Esophagus (tissue), 2 donors: ENCODE data around the gene MED17. TPM values are rescaled to one million over a fixed set of nuclear protein-coding genes. Genes with fewer than 3 reads are reported as not detected.

Source experiments
- H3K27ac ChIP-seq, 2 donors: one replicate each; pipeline ENCODE4 v1.5.1; 2013; ENCODE audit warnings: low read depth in 2 of 2, mild to moderate bottlenecking in 2 of 2, inconsistent platforms in 1 of 2, low read length in 1 of 2, moderate library complexity in 1 of 2
- H3K27me3 ChIP-seq, 2 donors: one replicate each; pipeline ENCODE4 v1.6.1; 2013; ENCODE audit warnings: low read length in 2 of 2, control low read depth in 1 of 2, mild to moderate bottlenecking in 1 of 2; ENCODE audit not compliant: insufficient read depth in 2 of 2, control insufficient read depth in 1 of 2
- H3K36me3 ChIP-seq, 2 donors: one replicate each; pipeline ENCODE4 v1.6.1; 2013; ENCODE audit warnings: low read length in 1 of 2; ENCODE audit not compliant: control insufficient read depth in 2 of 2, insufficient read depth in 2 of 2
- H3K4me1 ChIP-seq, 2 donors: one replicate each; pipeline ENCODE4 v1.6.1; 2013; ENCODE audit warnings: low read length in 1 of 2; ENCODE audit not compliant: control insufficient read depth in 2 of 2, insufficient read depth in 2 of 2
- H3K4me3 ChIP-seq, 2 donors: one replicate each; pipeline ENCODE4 v1.5.1; 2013; ENCODE audit warnings: low read length in 2 of 2, mild to moderate bottlenecking in 2 of 2, low read depth in 1 of 2, moderate library complexity in 1 of 2
- H3K9me3 ChIP-seq, 2 donors: one replicate each; pipeline ENCODE4 v1.6.1; 2013; ENCODE audit warnings: mild to moderate bottlenecking in 2 of 2, low read depth in 1 of 2, low read length in 1 of 2, moderate library complexity in 1 of 2; ENCODE audit not compliant: control insufficient read depth in 2 of 2, insufficient read depth in 1 of 2
- WGBS, 2 donors: extraction: QIAGEN DNeasy Blood & Tissue Kit; methylation state at CpG; one replicate each; pipeline ENCODE4 v1.1.7; 2013; 5-methylcytosine and 5-hydroxymethylcytosine counted together
- polyA plus RNA-seq, 2 donors: library from polyadenylated mRNA; stranded (reverse); fragments of 200-250 nt; gene quantifications; one replicate each; pipeline ENCODE4 v1.2.3, GENCODE V29; 2013
- donor health status: healthy with polysubstance abuse.
- donor health status: Bipolar disorder and iron deficiency.

MED17 gene
- polyA plus RNA-seq, 2 donors: 6.3 to 9.4 TPM

DNA sequence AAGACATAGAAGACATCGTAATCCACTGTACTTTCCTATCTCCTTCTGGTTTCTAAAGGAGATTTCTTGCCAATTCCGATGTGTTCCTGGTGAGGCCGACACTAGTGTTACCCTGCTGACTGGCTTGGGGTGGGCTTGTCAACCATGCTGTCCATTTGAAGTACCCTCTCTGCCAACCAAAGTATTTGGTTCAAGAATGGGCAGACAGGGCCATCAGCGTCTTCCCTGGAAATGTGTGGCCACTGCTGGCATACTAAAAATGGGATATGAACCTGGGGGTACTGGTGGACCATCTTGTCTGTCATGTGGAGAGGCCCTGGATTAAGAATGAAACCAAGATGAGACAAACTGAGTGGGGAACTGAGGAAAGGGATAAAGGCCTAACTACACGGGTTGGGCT is 68.2 kb downstream of the MED17 start:
- WGBS, 2 donors: 95 to 96% methylated on average over 5 of the region's 5 CpGs
- Histone ChIP-seq H3K27ac (no peak overlapping the region), H3K4me3 (no peak overlapping the region)

DNA sequence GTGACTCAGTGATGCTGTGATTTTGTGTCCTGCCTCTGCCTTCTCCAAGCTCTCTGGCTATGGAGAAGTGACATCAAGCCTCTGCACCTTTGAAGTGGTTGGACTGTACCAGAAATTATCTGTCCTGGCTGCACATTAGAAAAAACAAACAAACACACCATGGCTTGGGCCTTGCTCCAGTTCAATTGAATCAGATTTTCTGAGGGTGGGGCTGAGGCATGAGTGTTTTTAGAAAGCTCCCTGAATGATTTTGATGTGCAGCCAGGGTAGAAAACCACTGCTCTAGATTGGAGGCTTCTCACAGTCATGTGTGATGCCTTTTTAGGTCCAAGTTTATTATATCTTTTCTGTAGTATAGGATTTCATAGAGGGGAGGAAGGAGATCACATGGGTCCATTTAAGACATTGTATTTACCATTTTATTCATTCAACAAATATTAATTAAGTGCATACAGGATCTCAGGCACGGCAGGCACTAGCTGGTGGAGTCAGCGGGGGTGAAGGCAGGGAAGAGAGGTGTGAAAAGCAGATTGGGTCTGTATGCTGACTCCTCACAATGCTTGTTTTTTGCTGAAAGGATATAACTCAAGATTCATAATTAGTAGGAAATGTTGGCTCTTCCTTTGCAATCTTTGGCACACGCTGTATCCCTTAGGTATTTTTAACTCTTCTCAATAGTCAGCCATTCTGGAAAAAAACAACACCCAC is 73.5 kb downstream of the MED17 start:
- Histone ChIP-seq H3K4me3 (no peak overlapping the region), H3K27me3 (no peaks in the 10 kb centered on the region), H3K9me3 (no peaks in the 10 kb centered on the region), H3K27ac (no peak overlapping the region), H3K36me3 (no peaks in the 10 kb centered on the region), H3K4me1 (no peaks in the 10 kb centered on the region)
- 57 to 70% methylated on average over 3 of the region's 3 CpGs for WGBS, 2 donors

More for the DNA sequence above, 68.2 kb downstream of the MED17 start:
- Histone ChIP-seq H3K9me3 (no peaks in the 10 kb centered on the region), H3K4me1 (peaks cover 0 to 3% of the 10 kb centered on the region in 2 donors), H3K27me3 (no peaks in the 10 kb centered on the region), H3K36me3 (no peaks in the 10 kb centered on the region)

DNA sequence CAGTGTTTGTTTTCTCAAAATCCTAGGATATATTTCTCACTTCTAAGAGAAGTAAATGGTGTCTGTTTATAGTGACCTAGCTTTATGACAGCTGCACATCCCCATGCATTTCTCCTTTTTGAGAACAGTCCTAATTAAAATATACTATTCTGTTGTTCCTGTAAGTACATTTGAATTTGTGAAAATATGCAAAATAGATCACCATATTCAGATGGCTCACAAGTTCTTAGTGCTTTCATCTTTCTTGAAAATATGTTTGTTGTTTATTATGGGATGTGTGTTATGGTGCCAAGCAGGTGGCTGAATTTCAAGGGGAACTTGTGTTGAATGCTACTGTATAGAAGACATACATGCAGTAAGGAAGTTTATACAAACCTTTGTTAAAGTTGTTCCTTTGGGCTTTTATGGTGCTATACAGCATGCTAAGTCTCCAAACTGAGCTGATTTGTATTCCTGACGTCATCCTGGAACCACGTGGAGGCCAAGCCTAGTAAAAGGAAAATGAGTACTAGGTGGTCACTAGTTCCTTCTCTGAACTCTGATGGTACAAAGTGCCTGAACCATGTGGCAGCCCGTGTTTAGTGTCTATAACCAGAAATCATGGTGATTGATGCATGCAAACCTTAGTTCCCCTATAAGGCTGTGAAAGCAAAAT is 74.2 kb downstream of the MED17 start:
- H3K9me3 ChIP-seq: no peaks in the 10 kb centered on the region
- no peaks in the 10 kb centered on the region for H3K4me1 ChIP-seq
- H3K27ac ChIP-seq: no peak overlapping the region
- no peaks in the 10 kb centered on the region for H3K36me3 ChIP-seq
- no peak overlapping the region for H3K4me3 ChIP-seq
- 41 to 56% methylated on average over 3 of the region's 3 CpGs for WGBS, 2 donors
- H3K27me3 ChIP-seq: no peaks in the 10 kb centered on the region

DNA sequence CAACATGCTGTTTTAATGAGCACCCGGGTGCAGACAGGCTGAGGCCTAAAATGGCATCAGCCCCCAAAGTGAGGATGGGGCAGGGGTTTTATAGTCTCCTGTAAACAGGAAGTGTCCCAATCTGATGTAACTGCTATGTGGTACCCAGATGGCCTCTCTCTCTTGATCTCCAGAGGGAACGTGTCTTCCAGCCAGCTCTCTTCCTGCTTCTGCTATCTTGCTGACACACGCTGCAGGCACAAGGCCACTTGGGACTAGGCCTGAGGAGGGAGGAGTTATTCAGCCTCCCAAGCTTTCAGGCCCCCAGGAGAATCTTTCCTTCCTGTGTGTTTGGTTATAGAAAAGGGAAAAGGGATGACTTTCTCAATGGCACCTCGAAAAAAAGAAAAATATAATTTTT is 77.7 kb downstream of the MED17 start:
- no peak overlapping the region for H3K27ac ChIP-seq
- 56 to 68% methylated on average over 4 of the region's 4 CpGs for WGBS, 2 donors
- no peaks in the 10 kb centered on the region for H3K4me1 ChIP-seq
- H3K27me3 ChIP-seq: no peaks in the 10 kb centered on the region
- H3K36me3 ChIP-seq: no peaks in the 10 kb centered on the region
- H3K4me3 ChIP-seq: no peak overlapping the region
- H3K9me3 ChIP-seq: no peaks in the 10 kb centered on the region

Other genes starting within 250 kb of the MED17 start
- gene SMCO4, start 240.9 kb upstream of the MED17 start, polyA plus RNA-seq: 10 to 100 TPM in 1 of 2 donors, 1 to 10 TPM in 1; 7.9 to 14.2 TPM
- gene CEP295, start 122.6 kb upstream of the MED17 start, polyA plus RNA-seq: 1 to 10 TPM; 3.4 to 8.7 TPM
- gene TAF1D, start 42.8 kb upstream of the MED17 start, polyA plus RNA-seq: 100 to 1,000 TPM in 1 of 2 donors, 10 to 100 TPM in 1; 70.2 to 156 TPM
- 1 to 10 TPM; 8.8 to 9.2 TPM for gene C11orf54, start 42.6 kb upstream of the MED17 start, polyA plus RNA-seq
- gene VSTM5, start 66.3 kb downstream of the MED17 start, polyA plus RNA-seq: under 1 TPM; 0.05 to 0.06 TPM
- 1 to 10 TPM; 1.5 to 5.9 TPM for gene HEPHL1, start 237.1 kb downstream of the MED17 start, polyA plus RNA-seq